Stimulated activated CD8-positive, alpha-beta memory T cell treated with anti-CD3 and anti-CD28 coated beads, Interleukin-15, amount 100 ng/mL, for 4 hours (primary cell): ENCODE measurements around the gene DHDH.
"Not testable (repeated sequence)": the region's sequence is repeated elsewhere in the genome, so short reads cannot be mapped to it uniquely, and the experiment has no call there.

Source experiments
- DNase-seq, 2 donors: peaks; one replicate each; pipeline ENCODE4 v3.0.0-alpha.2; 2020; ENCODE audit warnings: low read depth in 2 of 2

Gene DHDH

DNA sequence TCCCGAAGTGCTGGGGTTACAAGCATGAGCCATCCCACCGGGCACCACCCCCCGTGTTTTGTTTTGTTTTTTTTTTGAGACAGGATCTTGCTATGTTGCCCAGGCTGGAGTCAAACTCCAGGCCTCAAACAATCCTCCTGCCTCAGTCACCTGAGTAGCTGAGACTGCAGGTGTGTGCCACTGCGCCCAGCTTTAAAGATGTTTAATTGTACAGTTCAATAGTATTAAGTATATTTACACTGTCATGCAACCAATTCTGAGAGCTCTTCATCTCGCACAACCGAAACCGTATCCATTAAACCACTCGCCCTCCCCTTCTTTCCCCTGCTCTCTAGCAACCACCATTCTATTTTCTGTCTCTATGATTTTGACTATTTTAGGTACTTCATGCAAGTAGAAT is 17.7 kb upstream of the DHDH start:
- no peak for DNase-seq

DNA sequence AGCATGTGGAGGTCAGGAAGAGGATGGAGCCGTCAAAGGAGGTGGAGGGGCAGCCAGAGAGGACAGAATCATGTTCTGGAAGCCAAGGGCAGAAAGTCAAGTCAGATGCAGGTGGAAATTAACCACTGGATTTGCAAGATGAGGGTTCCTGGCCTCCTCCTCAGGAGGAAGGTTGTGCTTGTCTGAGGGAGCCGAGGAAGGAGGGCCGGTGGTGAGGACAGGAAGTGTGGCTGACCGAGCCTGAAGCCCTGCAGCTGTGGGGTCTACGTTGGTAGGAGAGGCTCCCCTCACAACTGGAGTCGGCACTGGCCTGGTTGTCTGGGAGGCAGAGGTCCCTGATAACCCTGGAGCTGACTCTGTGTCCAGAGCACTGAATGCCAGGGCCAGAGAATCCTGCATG is 15.4 kb upstream of the DHDH start:
- no peak for DNase-seq

DNA sequence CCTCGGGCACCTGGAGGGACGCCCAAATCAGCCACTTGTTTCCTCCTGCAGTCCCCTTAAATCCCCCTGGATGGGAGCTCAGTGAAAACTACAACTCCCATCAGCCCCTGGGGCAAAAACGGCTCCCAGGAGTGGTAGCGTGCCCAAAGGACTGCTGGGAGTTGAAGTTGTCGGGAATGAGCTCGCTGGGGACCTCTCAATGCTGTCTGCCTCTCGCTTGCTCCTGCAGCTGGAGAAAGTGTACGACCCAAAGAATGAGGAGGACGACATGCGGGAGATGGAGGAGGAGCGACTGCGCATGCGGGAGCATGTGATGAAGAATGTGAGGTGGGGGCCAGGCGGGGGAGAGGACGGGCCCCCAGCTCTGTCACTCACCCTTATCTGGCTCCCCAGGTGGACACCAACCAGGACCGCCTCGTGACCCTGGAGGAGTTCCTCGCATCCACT is 14.7 kb upstream of the DHDH start:
- no peak for DNase-seq

- not testable (repeated sequence) for DNase-seq
Measured at GRCh38 chr19:48919271-48919670, 14.2 kb upstream of the DHDH start.

- no peak for DNase-seq
Measured at GRCh38 chr19:48920949-48921348, 12.6 kb upstream of the DHDH start.

DNA sequence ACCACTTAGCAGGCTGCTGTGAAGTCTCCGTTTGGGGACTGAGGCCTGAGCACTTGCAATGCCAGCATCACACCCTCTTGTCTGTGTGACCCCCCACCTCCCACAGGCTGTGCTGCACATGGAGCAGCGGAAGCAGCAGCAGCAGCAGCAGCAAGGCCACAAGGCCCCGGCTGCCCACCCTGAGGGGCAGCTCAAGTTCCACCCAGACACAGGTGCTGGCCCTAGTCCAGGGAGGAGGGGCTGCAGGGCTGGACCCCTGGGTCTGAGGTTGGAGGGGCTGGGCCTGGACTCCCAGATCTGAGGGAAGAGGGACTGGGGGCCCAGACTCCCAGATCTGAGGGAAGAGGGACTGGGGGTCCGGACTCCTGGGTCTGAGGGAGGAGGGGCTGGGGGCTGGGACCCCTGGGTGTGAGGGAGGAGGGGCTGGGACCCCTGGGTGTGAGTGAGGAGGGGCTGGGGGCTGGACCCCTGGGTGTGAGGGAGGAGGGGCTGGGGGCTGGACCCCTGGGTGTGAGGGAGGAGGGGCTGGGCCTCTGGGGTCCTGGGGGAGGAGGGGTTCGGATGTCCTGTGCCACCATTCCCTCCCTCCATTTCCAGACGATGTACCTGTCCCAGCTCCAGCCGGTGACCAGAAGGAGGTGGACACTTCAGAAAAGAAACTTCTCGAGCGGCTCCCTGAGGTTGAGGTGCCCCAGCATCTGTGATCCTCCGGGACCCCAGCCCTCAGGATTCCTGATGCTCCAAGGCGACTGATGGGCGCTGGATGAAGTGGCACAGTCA is 11.6 kb upstream of the DHDH start:
- no peak for DNase-seq

DNA sequence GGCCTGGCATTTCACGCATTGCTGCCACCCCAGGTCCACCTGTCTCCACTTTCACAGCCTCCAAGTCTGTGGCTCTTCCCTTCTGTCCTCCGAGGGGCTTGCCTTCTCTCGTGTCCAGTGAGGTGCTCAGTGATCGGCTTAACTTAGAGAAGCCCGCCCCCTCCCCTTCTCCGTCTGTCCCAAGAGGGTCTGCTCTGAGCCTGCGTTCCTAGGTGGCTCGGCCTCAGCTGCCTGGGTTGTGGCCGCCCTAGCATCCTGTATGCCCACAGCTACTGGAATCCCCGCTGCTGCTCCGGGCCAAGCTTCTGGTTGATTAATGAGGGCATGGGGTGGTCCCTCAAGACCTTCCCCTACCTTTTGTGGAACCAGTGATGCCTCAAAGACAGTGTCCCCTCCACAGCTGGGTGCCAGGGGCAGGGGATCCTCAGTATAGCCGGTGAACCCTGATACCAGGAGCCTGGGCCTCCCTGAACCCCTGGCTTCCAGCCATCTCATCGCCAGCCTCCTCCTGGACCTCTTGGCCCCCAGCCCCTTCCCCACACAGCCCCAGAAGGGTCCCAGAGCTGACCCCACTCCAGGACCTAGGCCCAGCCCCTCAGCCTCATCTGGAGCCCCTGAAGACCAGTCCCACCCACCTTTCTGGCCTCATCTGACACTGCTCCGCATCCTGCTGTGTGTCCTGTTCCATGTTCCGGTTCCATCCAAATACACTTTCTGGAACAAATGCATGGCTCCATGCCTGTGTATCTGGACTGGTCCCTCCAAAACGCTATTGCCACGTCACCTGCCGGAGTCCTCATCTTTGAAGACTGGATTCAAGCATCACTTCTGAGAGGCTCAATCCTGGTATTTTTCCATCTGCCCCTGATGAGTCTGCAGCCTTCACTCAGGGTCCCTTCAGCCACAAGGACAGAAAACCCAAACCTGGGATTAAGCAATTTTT is 10.7 kb upstream of the DHDH start:
- DNase-seq, result no peak

DNA sequence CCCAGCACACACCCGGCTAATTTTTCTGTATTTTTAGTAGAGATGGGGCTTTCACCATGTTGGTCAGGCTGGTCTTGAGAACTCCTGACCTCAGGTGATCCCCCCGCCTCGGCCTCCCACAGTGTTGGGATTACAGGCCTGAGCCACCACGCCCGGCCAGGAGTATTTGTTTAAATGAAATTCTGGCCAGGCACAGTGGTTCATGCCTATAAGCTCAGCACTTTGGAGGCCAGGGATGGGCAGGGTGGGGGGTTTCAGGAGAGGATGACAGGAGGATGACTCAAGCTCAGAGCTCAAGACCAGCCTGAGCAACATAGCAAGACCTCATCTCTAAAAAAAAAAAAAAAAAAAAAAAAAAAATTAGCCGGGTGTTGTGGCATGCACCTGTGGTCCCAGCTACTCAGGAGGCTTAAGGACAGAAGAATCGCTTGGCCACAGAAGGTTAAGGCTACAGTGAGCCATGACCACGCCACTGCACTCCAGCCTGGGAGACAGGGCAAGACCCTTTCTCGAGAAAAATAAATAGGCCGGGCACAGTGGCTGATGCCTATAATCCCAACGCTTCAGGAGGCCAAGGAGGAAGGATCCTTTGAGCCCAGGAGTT is 8.2 kb upstream of the DHDH start:
- no peak for DNase-seq

DNA sequence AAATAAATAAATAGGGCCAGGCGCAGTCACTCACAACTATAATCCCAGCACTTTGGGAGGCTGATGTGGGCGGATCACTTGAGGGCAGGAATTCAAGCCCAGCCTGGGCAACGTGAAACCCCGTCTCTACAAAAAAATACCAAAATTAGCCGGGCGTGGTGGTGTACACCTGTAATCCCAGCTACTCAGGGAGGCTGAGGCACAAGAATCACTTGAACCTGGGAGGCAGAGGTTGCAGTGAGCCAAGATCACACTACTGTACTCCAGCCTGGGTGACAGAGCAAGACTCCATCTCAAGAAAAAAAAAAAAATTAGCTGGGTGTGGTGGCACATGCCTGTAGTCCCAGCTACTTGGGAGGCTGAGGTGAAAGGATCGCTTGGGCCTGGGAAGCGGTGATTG is 7.6 kb upstream of the DHDH start:
- not testable (repeated sequence) for DNase-seq

DNA sequence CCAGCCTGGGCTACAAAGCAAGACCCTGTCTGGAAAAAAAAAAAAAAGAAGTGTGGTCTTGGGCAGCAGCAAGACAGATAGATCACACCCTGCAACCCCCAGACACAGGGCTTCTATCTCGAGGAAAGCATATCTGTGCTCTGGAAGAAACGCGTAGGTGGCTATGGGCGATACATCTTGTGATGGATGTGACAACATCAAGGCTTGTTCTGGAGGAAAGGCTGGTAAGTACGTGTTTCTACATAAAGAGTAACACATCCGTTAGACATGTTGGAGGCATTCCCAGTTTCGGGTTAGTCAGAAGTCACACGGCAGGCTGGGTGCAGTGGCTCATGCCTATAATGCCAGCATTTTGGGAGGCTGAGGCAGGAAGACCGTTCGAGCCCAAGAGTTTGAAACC is 6.6 kb upstream of the DHDH start:
- no peak for DNase-seq

DNA sequence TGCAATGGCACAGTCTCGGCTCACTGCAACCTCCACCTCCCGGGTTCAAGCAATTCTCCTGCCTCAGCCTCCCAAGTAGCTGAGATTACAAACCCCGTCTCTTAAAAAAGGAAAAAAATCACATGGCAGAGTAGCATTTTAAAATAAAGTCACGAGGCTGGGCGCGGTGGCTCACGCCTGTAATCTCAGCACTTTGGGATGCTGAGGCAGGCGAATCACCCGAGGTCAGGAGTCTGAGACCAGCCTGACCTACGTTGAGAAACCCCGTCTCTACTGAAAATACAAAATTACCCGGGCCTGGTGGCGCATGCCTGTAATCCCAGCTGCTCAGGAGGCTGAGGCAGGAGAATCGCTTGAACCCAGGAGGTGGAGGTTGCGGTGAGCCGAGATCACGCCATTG is 5.8 kb upstream of the DHDH start:
- not testable (repeated sequence) for DNase-seq

- DNase-seq, result no peak
Measured at GRCh38 chr19:48928164-48929025, 5.1 kb upstream of the DHDH start.

GRCh38 chr19:48934837-48935236 is 1.3 kb downstream of the DHDH start:
- no peak for DNase-seq

GRCh38 chr19:48935864-48936263 is 2.4 kb downstream of the DHDH start:
- DNase-seq, result no peak

DNA sequence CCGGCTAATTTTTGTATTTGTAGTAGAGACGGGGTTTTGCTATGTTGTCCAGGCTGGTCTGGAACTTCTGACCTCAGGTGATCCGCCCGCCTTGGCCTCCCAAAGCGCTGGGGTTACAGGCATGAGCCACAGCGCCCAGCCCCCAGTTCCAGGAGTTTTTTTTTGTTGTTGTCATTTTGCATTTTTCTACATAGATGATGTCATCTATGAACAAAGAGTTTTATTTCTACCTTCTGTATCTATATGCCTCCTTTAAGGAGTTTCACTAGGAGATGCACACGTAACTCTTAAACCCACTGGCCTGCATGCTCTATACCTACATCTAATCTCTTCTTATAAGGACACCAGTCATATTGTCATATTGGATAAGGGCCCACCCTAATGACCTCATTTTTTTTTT is 4.8 kb downstream of the DHDH start:
- no peak for DNase-seq

DNA sequence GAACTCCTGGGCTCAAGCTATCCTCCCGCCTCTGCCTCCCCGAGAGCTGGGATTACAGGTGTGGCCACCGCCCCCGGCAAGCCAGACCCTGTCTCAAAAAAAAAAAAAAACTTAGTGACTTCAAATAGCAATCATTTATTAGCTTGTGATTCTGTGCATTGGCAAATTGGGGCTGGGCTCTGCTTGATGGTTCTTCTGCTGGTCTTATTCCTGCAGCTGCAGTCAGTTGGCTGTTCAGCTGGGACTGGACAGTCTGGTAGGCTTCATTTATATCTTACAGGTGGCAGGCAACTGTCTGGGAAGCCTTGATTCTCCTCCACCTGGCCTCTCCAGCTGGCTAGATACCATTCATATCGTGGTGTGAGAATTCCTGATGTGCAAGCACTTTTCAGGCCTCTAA is 7.4 kb downstream of the DHDH start:
- DNase-seq, result no peak

DNA sequence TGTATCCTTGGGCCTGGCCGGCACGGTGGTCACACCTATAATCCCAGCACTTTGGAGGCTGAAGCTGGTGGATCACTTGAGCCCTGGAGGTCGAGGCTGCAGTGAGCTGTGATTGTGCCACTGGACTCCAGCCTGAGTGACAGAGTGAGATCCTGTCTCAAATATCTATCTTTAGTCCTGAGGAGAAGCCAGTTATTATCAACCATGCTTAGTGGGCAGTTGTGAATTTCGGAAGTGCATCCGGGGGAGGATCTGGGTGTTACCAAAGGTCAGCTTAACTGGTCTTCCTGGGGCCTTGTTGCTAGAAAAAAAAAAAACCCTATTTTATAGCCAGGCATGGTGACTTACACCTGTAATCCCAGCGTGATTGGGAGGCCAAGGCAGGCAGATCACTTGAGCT is 9.6 kb downstream of the DHDH start:
- no peak for DNase-seq

GRCh38 chr19:48945415-48945814 is 11.9 kb downstream of the DHDH start:
- no peak for DNase-seq

DNA sequence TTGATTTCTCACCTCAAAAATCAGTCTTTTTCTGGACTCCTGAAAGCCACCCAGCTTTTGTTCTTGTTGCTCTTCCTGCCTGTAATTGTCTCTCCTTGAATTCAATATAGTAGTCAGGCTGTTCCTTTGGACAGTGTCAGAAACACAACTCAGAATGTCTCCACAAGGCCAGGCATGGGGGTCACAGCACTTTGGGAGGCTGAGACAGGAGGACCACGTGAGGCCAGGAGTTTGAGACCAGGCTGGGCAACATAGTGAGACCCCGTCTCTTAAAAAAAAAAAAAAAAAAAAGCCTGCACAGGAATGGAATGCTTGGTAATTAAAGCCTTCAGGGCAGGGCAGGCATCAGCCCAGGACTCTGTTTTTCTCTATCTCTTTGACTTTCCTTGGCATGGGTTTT is 12.3 kb downstream of the DHDH start:
- no peak for DNase-seq

GRCh38 chr19:48946463-48947257 is 13.2 kb downstream of the DHDH start:
- DNase-seq, result no peak

- DNase-seq, result no peak
Measured at GRCh38 chr19:48947258-48947542, 13.7 kb downstream of the DHDH start.
